ENCODE results near the gene TEAD4.

Gene TEAD4

GRCh38 chr12:3085341-3086139 is 126.3 kb downstream of the TEAD4 start:
- no peak for DNase-seq

- no peak for DNase-seq
Observed at GRCh38 chr12:3086211-3086610, 127.0 kb downstream of the TEAD4 start.

- no peak for DNase-seq
Observed at GRCh38 chr12:3086729-3087323, 127.6 kb downstream of the TEAD4 start.

- DNase-seq, result no peak
Observed at GRCh38 chr12:3087758-3088650, 128.8 kb downstream of the TEAD4 start.

- no peak for DNase-seq
Observed at GRCh38 chr12:3089588-3089987, 130.4 kb downstream of the TEAD4 start.
